Testis (tissue), 3 donors: ENCODE measurements around the gene MRPL44. TPM values are rescaled to one million over a fixed set of nuclear protein-coding genes. Genes with fewer than 3 reads are reported as not detected.

Source experiments
- DNase-seq: peaks from one replicate; pipeline ENCODE4 v3.0.0-alpha.2; 2019
- H3K27ac ChIP-seq, 2 donors: fragments of 200-600 bp; sonication (generic); one replicate each; pipeline ENCODE4 v1.5.1; 2019
- H3K27me3 ChIP-seq: fragments of 200-600 bp; sonication (generic); one replicate; pipeline ENCODE4 v1.5.1; 2019
- H3K36me3 ChIP-seq: fragments of 200-600 bp; sonication (generic); one replicate; pipeline ENCODE4 v1.5.1; 2017; ENCODE audit warnings: low read depth; ENCODE audit errors: missing control alignments
- H3K4me1 ChIP-seq: fragments of 200-600 bp; sonication (generic); one replicate; pipeline ENCODE4 v1.5.1; 2019
- H3K4me3 ChIP-seq, 2 donors: fragments of 200-600 bp; sonication (generic); one replicate each; pipeline ENCODE4 v1.5.1; 2017 to 2019
- H3K9me3 ChIP-seq: fragments of 200-600 bp; sonication (generic); one replicate; pipeline ENCODE4 v1.5.1; 2017
- CTCF ChIP-seq, 3 experiments: fragments of 450-650 bp in 2 of 3; fragments of 200-600 bp in 1 of 3; sonication (generic) in 1 of 3; IDR thresholded peaks; one replicate each; pipeline ENCODE4 v1.5.1; 2016 to 2019; ENCODE audit warnings: antibody characterized with exemption in 3 of 3, mild to moderate bottlenecking in 2 of 3, moderate library complexity in 1 of 3
- POLR2A ChIP-seq: fragments of 450-650 bp; IDR thresholded peaks from one replicate; pipeline ENCODE4 v1.6.1; 2017; ENCODE audit warnings: antibody characterized with exemption, mild to moderate bottlenecking, moderate library complexity
- WGBS, 2 donors: methylation state at CpG; one replicate each; pipeline ENCODE4 v1.1.5; 2018; 5-methylcytosine and 5-hydroxymethylcytosine counted together
- intact Hi-C: fragments of 100-400 bp; cut with DNase I; formaldehyde crosslinking; loops from one replicate; pipeline ENCODE4 v1.15.1; 2023; ENCODE audit warnings: low total_unique reads
- polyA plus RNA-seq: library from polyadenylated mRNA; stranded (reverse); fragments of 350-450 nt; fragmentation: Illumina TruSeq; extraction: RNeasy Lipid Tissue Mini Kit (QIAGEN cat#74804); gene quantifications from one replicate; pipeline ENCODE4 v1.2.3, GENCODE V29; 2014; ENCODE audit warnings: low read depth, low replicate concordance; ENCODE audit not compliant: insufficient read depth
- total RNA-seq, 2 donors: library from RNA; depleted of rRNA; stranded (reverse); fragments of >200 nt; gene quantifications; one replicate each; pipeline ENCODE4 v1.2.3, GENCODE V29; 2016

The MRPL44 gene
- total and polyA plus RNA-seq, 3 donors from 2014 or later = 36.6 to 39.4 (median 37.4) TPM

GRCh38 chr2:223976635-223977226 is 19.5 kb downstream of the MRPL44 start:
- no peaks in the 10 kb centered on the region for H3K9me3 ChIP-seq
- 72 to 84% methylated on average over 3 of the region's 3 CpGs for WGBS, 2 donors
- H3K36me3 ChIP-seq = no peaks in the 10 kb centered on the region
- TF ChIP-seq POLR2A = no peak
- no peak for TF ChIP-seq CTCF (IDR thresholded peaks at IDR 0.05)
- intact Hi-C loops = no loop called here
- H3K4me3 ChIP-seq = no peak overlapping the region
- H3K27ac ChIP-seq = no peak overlapping the region
- H3K27me3 ChIP-seq = no peaks in the 10 kb centered on the region
- peaks cover 5% of the 10 kb centered on the region for H3K4me1 ChIP-seq
- DNase-seq = no peak

- no peak for DNase-seq
- Histone ChIP-seq H3K36me3 (no peaks in the 10 kb centered on the region), H3K27me3 (no peaks in the 10 kb centered on the region), H3K4me3 (no peak overlapping the region), H3K9me3 (no peaks in the 10 kb centered on the region), H3K27ac (no peak overlapping the region), H3K4me1 (no peaks in the 10 kb centered on the region)
- WGBS, 2 donors = 91 to 92% methylated on average over 4 of the region's 4 CpGs
- intact Hi-C loops = no loop called here
- TF ChIP-seq CTCF (IDR thresholded peaks at IDR 0.05) (no peak), POLR2A (no peak)
Measured at GRCh38 chr2:223978451-223978850, 21.2 kb downstream of the MRPL44 start.

GRCh38 chr2:223979730-223980396 is 22.6 kb downstream of the MRPL44 start:
- Histone ChIP-seq H3K36me3 (no peaks in the 10 kb centered on the region), H3K9me3 (no peaks in the 10 kb centered on the region), H3K4me1 (no peaks in the 10 kb centered on the region), H3K4me3 (no peak overlapping the region), H3K27me3 (no peaks in the 10 kb centered on the region), H3K27ac (no peak overlapping the region)
- WGBS, 2 donors = 85 to 93% methylated on average over 2 of the region's 2 CpGs
- TF ChIP-seq CTCF (IDR thresholded peaks at IDR 0.05) (no peak), POLR2A (no peak)
- no peak for DNase-seq
- intact Hi-C loops = no loop called here

- intact Hi-C loops = no loop called here
Measured at GRCh38 chr2:223980397-223980735, 23.1 kb downstream of the MRPL44 start.

GRCh38 chr2:223980803-223981202 is 23.5 kb downstream of the MRPL44 start:
- H3K36me3 ChIP-seq = no peaks in the 10 kb centered on the region
- TF ChIP-seq CTCF (IDR thresholded peaks at IDR 0.05) (no peak), POLR2A (no peak)
- WGBS, 2 donors = 82 to 90% methylated on average over 4 of the region's 4 CpGs
- no peaks in the 10 kb centered on the region for H3K27me3 ChIP-seq
- intact Hi-C loops = no loop called here
- DNase-seq = no peak
- H3K27ac ChIP-seq = no peak overlapping the region
- no peak overlapping the region for H3K4me3 ChIP-seq
- no peaks in the 10 kb centered on the region for H3K4me1 ChIP-seq
- H3K9me3 ChIP-seq = no peaks in the 10 kb centered on the region

More at GRCh38 chr2:223980397-223980735, 23.1 kb downstream of the MRPL44 start:
- DNase-seq = no peak
- no peaks in the 10 kb centered on the region for H3K9me3 ChIP-seq
- no peaks in the 10 kb centered on the region for H3K4me1 ChIP-seq
- no peaks in the 10 kb centered on the region for H3K27me3 ChIP-seq
- no peaks in the 10 kb centered on the region for H3K36me3 ChIP-seq
- H3K27ac ChIP-seq = no peak overlapping the region
- H3K4me3 ChIP-seq = no peak overlapping the region
- 94 to 95% methylated on average over 1 of the region's 1 CpG for WGBS, 2 donors
- no peak for TF ChIP-seq POLR2A
